Inflammatory macrophage (primary cell): ENCODE data around the gene ADD2.
"Not testable (repeated sequence)": the region's sequence is repeated elsewhere in the genome, so short reads cannot be mapped to it uniquely, and the experiment has no call there.

ENCODE experiments used
- DNase-seq, 2 donors: peaks; one replicate each; pipeline ENCODE4 v3.0.0-alpha.2; 2020 to 2022

ADD2 gene

DNA sequence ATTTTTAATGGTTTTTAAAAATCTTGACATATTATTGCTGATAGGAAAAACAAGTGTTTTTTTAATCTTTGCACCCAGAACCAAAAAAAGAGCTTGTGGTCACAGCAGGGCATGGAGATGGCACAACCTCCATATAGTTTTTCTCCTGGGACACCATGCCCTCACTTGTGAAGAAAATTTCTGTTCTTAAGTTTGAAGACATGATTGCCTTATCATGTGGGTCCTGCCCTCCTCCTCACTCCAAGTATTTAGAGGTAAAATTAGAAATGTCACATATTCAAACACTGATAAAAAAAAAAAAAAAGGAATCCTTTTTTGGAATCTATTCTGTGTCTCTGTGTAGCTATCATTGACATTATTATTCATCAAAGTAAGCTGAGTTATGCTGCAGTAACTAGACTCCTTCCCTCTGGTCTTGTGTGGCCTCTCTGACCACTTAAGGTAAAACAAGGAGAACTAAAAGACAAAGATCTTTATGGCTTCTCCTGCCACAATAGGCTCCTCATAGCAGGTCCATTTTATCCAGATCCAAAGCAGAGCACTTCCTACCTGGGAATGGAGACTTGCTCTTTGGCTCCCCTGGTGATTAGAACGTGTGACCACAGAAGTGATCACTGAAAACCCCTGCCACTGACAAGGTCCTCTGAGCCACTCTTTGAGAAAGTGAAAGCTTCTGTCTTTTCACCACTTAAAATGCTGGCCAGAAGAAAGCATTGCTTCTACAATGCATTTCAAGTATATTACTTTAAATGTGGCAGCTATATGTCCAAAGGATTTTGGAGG is 19.8 kb downstream of the ADD2 start:
- DNase-seq, result no peak

DNA sequence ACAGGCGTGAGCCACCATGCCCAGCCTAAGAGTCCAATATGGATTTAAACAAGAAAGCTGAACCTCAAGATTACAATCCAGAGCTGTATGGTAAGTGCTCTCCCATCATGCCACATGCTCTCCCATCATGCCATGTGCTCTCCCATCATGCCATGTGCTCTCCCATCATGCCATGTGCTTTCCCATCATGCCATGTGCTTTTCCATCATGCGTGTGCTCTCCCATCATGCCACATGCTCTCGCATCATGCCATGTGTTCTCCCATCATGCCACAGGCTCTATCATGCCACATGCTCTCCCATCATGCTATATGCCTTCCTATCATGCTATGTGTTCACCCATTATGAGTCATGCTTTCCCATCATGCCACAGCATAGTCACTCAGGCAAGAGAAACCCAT is 20.7 kb downstream of the ADD2 start:
- no peak for DNase-seq

DNA sequence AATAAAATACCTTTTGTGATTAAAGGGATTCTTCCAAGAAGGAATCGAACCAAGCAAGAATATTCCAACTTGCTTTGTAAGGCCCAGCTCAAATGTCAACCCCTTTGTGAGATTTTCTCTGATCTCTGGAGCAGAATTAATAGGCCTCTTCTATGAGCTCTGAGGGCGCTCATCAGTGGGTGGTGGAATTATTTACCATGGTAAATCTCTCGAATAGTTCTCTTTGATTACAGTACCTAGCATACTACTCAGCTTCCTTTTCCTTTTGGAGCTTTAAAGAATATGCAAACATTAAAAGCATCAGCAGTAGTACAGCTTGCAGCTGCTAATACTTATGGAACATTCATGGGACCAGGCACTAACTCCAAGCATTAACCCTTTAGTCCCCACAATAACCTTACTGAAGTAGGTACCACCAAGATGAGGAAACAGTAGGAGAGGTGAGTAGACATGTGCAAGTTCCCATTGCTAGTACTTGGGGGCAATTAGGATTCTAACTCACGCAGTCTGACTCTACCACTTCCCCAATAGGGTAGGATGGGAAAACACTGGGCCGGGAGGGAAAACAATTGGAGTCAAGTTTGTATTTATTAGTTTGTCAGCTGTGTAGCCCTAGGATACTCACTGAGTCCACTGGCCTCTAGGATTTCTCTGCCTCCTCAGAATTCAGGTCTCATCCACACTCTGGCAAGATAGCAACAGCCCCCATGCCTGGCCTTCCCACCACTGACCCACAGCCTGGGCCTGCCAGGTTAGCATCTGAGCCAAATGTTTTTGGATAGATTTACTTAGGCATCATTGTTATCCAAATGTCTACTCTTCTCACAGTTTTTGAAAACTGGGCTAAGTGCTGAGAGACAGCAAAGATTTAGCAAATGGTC is 21.7 kb downstream of the ADD2 start:
- no peak for DNase-seq

DNA sequence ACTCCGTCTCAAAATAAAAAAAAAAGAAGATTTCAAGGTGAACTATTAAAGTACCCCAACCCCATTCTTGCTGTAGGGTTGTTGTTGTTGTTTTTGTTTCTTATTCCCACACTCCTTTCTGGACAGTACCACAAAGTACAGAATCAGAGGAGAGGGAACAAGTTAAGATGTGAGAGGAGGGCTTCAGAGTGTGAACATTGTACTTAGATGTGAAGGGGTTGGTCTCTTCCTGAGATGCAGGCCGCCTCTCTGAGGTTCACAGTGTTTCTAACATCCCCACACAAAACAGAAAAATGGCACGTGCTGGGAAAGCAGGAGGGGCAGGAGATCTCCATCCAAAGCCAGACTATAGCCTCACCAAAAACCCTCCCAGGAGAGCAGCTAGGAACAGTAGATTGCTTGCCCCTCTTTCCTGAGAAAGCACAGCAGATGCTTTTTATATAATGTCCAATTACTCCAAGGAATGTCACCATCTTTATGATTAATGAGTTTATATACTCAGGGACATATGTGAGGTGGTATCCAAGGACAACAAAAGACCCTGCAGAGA is 22.6 kb downstream of the ADD2 start:
- DNase-seq, result no peak

DNA sequence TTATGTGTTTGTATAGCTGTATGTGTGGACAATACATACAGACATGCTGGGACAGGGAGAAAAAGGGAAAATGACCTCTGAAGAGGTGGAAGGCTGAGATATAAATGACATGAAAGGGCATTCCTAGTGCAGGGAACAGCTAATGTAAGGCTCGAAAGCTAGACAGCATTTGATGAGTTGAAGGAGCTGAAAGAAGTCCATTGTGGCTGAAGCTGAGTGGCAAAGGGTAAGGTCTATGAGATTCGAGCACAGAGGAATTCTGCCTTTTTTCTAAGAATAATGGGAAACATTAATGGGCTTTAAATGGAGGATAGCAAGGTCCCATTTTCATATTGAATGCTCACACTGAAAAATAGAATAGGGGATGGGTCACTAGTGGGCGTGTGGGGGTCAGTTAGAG is 23.6 kb downstream of the ADD2 start:
- no peak for DNase-seq

DNA sequence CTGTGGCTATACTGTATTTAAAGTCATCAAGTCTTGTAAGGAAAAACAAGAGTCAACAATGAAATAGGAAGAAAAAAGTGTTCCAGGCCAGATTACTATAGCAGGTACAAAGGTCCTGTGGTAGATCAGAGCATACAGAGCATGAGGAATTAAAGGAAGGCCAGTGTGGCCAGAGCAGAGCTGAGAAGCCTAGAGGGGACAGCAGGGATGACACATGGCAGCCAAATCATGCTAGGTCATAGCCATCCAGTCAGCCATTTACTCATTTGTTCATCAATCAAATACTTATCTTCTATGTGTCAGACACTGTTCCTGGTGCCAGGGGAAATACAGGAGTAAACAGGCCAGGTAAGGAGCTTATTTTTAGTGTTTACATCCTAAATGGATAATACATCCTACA is 24.3 kb downstream of the ADD2 start:
- no peak for DNase-seq

DNA sequence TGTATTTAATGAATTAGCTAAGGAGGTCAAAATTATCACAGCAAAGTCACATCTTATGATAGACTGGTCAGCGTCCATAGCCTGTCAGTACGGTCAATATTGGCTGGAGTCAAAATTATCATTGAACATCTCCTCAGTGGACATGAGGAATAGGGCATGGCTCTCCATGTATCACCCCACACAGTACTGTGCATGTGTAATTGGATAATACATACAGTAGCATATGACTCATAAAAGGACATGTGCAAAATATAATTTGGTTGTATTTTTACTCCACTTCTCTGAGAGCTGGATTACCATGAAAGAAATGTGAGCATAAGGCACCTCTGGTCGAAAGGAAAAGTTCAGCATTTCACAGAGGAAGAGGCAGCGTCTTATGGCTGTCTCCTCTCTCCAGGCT is 24.9 kb downstream of the ADD2 start:
- DNase-seq, result no peak

DNA sequence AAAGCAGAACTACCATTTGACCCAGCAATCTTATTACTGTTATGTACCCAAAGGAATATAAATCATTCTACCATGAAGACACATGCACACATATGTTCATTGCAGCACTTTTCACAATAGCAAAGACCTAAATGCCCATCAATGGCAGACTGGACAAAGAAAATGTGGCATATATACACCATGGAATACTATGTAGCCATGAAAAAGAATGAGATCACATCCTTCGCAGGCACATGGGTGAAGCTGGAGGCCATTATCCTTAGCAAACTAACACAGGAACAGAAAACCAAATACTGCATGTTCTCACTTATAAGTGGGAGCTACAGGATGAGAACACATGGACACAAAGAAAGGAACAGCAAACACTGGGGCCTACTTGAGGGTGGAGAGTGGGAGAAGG is 28.5 kb downstream of the ADD2 start:
- DNase-seq, result not testable (repeated sequence)

DNA sequence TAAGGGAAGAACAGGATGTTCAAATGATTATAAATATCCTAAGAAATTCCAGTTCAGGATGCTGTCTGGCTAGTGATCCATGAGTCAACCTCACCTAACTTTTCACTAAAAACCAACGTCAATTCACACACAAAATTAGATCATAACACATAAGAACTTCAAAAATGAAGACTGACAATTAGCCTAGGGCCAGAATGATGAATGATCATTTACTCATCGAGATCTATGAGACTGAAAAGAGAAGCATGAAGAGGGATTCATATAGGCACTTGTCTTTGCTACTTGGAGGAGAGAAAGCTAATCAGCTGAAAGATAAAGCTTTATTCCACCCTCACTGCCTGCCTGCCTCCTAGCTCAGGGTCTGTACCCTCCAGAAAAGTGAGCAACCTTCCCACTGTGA is 29.8 kb downstream of the ADD2 start:
- no peak for DNase-seq

DNA sequence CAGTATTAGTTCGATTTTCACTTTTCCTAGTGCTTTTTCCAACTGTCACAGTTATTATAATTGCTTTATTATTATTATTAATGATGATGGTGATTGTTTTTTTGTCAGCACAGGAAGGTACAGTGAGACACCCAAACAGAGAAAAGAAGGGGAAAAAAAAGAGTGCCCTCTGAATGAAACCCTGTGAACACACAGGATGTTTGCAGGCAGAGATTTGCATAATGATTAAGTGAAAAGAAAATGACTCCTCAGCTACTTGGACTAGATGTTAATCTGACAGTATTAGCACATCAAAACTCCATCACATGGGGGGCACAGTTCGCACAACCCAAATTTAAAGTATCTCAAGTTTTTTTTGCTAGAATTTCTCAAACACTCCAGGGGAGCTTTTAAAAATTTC is 32.9 kb downstream of the ADD2 start:
- no peak for DNase-seq

DNA sequence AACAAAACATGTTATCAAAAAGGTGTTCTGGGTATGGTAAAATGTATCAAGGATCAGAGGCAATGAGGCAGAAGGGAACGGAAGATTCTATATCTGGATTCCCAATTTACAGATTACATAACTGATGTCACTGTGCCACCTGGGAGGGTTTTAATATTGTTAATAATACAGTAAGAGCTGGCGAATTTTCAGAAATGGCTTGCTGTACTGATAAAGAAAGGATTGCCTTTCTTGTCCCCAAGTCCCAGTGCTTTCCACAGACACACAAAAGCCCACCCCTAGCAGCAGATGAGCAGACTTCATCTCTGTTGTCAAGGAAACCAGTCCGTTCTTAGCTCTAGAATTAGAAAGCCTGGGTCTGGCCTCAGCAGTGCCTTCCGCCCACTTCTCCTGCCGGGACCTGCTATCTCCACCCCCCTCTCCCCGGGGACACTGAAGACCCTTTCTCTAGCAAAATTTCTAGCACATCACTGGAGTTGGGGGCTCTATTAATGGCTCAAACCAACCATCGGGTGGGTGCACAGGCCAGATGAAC is 34.3 kb downstream of the ADD2 start:
- no peak for DNase-seq

DNA sequence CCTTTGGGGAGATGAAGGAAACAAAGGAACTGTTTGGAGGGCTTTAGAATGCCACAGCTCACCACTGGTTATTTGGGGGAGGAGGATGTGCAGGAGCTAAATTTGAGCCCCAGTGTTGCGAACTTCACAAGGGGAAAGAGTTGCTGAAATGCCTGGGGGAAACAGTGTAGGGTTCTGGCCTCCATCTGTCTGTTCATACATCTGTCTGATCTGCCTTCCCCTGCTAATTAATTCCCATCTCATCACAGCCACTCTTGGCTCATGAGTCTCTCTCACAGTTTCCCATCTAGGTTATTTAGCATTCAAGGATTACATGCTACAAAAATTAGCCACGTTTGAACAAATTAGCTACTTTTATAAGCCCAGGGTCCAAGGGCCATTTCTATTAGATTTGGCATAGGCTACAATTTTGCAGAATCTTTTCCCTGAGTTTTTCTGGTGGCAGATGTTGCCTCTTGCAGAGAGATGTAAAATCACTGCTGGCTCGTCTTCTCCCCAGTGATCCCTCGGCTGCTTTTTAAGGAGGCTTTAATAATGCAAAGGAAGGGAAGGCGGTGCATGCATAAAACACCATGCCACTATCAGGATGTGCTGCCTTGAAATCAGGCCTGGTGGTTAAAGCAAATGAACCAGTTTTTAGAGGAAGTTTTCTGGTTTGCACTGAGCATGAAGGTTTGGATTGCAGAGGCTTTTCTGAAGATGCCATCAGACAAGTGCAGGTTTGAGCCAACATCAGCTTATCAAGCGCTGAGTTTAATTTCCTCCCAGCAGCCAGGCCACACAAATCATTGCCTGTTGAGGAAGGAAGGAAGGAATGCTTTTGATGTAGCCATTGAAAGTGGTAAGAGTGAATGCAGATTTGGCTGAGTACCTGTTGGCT is 35.0 kb downstream of the ADD2 start:
- DNase-seq, result no peak

DNA sequence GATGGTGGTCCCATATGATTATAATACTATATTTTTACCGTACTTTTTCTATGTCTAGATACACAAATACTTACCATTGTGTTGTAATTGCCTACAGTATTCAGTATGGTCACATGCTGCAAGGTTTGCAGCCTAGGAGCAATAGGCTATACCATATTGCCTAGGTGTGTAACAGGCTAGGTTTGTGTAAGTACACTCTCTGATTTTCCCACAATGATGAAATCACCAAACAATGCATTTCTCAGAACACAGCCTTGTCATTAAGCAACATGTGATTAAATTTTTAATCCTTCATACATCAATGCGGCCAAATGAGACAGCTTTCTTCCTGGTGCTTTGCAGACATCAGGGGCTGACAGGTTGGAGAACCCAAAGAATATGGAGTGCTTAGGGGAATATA is 37.3 kb downstream of the ADD2 start:
- DNase-seq, result no peak

DNA sequence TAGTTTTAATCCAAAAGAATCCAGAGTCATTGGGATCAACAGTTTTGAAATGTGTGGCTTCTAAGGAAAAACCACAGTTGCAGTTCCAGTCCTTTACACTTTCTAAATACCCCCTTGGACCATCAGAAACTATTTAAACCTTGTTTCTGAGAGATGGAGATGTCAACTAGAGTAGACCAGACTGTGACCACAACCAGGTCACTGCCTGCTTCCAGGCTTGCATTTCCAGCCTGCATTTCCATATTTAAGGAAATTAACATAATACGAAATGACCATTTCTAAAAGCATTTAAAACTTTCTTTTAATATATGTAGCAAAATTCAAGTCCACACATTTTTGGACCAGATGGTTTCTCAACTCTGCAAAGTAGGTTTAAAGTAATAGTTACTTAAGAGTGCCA is 38.4 kb downstream of the ADD2 start:
- no peak for DNase-seq

DNA sequence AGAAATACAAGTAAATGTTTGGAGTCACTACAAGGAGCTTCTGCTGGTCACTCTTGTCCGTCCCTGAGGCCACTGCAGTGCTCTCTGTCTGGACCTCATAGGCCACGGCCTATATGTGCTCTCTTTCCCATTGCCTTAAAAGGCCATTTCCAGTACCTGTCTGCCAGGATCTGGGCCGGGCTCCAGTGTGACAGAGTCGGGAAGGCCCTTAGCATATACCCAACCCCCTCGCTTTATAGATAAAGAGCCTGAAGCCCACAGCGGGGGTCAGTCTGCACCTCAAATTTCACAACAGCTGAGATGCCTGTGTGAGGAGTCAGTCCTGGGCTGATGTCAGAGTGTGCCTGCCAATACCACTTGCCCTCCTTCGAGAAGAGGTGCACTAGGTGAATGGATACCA is 39.9 kb downstream of the ADD2 start:
- no peak for DNase-seq

DNA sequence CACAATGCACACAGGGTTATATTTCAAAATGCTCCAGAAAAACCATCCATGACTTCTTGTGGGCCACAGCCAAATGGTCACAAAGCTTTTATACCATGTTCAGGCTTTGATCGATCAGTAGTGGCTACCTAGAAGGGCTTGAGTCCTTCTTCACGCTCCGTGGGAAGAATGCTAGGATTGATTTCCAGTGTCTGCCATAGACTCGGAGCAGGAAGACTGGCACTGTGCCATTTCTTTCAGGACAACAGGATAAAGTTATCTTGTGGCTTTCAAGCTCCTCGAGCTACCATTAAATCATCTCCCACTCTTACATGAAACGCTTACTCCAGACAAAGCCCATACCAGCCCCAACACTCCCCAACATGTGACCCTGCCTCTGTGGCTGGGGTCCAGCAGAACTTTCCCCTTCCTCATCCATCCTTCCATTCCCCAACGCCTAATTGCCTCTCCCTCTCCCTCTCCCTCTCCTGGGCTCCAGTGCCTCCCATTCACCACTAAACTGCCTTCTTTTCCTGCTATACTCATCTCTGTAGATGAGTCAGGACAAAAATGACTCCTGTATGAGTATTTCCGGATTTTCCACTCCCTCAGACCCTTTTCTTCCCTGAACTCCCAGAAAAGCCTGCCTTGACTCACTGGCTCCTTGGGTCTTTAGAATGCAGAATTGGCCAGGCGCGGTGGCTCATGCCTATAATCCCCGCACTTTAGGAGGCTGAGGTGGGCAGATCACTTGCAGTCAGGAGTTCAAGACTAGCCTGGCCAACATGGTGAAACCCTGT is 40.9 kb downstream of the ADD2 start:
- no peak for DNase-seq

DNA sequence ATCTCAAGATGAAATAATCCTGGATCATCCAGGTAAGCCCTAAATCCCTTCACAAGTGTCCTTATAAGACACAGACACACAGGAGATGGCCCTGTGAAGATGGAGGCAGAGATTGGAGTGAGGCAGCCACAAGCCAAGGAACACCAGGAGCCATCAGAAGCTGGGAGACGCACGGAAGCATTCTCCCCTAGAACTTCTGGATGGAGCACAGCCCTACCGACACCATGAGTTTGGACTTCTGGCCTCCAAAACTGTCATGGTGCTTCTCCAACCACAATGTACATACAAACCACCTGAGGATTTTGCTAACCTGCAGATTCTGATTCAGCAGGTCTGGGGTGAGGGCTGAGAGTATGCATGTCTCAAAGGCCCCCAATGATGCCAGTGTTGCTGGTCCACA is 42.5 kb downstream of the ADD2 start:
- DNase-seq, result no peak

DNA sequence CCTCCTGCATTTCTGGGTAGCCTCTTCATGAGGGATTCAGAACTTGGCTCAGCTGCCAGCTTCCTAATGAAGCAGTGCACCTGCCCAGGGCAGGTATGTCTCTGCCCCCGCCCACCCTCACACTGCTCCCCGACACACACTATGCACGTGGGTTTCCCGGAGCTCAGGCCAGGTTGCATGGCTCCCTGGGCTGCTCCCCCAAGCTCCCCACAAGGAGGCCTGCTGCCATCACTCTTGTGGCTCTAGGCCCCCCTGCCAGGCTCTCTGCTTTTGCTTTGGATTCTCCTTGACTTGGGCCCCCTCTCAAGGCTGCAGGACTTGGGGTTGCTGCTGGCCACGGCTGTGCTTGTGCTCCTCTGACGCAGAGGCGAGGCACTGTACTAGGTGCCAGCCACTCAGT is 43.6 kb downstream of the ADD2 start:
- DNase-seq, result no peak

DNA sequence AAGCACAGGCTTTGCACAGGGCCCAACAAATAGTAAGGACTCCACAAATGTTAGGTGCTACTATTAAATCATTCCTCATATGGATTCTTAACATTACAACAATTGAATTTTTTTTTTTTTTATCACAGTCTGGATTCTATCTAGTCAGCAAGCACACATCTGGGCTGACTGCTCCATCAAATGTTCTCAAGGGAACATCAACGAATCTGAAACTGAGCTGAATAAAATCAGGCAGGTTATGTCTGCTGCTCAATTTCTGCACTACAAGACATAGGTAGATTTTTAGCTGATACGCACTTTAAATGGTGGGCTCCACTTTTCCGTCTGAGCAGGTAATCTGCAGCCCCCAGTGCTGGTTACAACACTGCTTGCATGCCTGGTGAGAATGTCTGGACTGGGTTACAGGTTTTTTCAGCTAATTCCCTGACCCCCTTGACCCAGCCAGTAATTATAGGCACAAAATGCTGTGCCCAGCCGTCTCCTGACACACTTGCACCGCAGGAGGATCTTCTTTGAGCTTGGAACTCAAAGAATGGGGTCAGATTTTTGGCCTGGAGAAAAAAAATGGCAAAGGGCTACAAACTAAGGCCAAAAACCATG is 44.6 kb downstream of the ADD2 start:
- no peak for DNase-seq

DNA sequence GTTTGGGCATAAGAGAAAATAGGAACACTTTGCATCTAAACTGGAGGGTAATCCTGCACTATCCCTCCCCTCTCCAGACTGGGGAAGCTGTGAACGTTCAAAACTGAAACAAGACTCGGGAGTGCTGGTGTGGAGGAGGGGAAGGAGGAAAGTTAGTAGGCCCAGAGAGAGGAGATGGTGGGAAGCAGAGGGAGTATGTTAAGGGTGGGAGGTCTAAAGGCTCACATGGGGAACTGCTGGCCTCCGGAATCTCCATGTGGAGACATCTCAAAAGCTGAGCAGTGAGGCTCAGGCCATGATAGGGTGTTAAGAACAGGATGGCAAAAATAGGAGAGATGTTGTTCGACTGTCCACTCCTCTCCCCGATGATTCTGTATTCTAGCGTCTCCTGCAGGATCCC is 47.9 kb downstream of the ADD2 start:
- no peak for DNase-seq

DNA sequence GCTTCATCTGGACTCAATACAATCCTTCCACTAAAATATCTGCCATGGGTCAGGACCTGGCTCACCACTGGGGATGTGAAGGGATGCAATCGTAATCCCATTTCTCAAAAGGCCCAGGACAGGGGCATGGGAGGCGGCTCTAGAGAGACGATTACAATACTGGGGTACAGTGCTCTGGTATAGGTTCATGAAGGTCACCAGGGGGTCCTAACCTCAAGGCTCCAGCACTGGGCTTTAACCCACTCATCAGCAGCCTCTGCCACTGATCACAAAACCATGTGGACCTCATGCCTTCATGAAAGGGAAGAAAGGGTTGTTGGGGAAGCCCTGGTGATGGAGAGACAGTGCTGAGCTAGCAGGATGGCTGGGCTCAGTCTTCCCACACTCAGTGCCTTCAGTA is 48.8 kb downstream of the ADD2 start:
- DNase-seq, result no peak
